GM12801 (cell line): Measurements from ENCODE around the gene THSD7A.

Experiments used
- TF ChIP-seq, protein P1 (sequence below): IDR thresholded peaks from one replicate; pipeline ENCODE4 v1.5.1; 2011; ENCODE audit warnings: control low read depth; ENCODE audit not compliant: insufficient read length; ENCODE audit errors: extremely low read depth

The THSD7A gene

DNA sequence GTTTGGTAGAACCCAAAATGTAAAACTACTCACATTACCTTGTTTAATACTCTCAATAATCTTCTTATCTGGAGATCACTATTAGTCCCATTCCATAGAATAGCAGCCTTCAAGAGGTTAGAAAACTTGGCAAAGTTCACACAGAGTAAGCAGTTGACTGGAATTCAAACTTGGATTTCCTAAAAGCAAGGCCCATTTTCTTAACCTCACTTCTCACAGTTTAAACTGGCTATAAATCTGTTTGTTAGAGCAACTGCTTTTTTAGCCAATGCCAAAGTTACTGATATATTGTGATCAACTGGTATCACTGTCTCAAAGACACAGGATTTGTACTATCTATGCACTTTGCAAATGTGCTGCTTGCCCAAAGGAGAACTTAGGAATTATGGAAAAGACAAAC, 230.2 kb downstream of the THSD7A start:
- TF ChIP-seq, protein P1, sequence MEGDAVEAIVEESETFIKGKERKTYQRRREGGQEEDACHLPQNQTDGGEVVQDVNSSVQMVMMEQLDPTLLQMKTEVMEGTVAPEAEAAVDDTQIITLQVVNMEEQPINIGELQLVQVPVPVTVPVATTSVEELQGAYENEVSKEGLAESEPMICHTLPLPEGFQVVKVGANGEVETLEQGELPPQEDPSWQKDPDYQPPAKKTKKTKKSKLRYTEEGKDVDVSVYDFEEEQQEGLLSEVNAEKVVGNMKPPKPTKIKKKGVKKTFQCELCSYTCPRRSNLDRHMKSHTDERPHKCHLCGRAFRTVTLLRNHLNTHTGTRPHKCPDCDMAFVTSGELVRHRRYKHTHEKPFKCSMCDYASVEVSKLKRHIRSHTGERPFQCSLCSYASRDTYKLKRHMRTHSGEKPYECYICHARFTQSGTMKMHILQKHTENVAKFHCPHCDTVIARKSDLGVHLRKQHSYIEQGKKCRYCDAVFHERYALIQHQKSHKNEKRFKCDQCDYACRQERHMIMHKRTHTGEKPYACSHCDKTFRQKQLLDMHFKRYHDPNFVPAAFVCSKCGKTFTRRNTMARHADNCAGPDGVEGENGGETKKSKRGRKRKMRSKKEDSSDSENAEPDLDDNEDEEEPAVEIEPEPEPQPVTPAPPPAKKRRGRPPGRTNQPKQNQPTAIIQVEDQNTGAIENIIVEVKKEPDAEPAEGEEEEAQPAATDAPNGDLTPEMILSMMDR: no peak

DNA sequence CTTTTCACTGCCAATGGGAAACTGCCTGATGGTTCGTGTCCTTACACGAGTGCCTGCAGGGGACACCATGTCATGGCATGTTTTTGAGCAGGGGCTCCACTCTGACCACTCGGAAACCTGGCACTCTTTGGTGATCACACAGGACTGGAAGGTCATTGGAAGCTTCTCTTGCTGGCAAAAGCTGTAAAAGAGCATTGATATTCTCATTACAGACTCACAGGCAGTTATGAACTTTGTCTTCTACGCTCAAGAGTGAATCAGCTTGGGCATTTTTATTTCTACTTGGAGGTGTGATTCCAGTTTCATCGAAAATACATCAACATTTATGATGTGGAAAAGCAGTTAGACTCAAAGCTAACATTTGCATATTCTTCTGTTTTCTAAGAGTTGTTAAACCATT, 238.7 kb downstream of the THSD7A start:
- TF ChIP-seq, protein P1: no peak

DNA sequence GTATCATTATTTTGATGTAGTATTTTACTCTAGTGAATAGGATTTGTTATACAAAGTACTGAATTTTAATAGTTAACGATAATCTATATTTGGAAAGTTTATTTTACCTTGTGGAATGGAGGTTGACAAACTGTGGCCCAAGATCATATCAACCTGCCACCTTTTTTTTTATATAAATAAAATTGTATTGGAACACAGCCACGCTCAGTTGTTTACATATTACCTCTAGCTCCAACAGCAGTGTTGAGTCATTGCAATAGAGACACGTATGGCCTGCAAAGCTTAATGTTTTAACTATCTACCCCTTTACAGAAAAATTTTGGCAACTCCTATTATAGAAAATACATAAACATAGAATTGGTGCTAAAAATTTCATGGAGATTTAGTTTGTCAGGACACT, 239.3 kb downstream of the THSD7A start:
- TF ChIP-seq, protein P1: no peak

DNA sequence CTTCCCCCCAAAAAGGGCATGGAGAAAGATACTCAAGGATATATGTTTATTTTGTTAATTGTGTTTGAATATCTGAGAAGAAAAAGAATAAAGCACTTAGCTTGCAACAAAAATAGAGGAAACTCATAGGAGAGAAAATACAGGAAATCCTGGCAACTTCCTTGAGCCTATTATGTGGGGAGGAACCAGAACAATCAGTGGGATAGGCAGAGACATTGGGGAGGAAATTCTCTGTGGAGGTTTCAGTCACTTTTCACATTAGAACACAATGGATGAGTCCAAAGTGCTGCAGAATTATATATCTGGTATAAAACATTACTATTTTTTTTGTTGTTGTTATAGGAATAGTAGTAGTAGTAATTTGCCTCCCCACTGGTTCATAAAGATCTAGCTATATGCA, 240.1 kb downstream of the THSD7A start:
- TF ChIP-seq, protein P1: no peak

DNA sequence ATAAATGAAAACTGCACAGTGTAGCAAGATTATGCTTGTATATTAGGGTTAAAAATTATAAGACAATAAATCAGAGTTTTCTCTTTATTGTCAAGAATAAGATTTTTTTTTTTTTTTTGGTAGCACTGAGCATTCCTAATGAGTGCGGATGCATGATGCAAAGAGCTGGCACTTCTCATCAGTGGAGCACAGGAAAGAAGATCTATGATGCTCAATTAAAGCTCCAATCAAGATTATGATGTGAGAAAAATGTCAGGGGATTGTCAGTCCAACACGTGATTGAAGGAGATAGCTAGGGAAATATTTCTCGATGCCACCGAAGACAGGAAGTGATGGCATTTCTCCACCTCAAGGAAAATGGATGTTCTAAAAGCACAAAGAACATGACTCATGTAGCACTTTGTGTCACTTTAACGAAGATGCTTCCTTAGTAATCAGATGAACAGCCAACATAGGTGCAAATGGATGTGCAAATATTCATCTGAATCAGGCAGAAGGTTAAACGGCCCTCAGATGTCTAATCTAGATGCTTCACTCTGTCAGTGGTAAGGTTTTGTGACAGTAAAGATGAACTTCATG, 240.9 kb downstream of the THSD7A start:
- TF ChIP-seq, protein P1: no peak

DNA sequence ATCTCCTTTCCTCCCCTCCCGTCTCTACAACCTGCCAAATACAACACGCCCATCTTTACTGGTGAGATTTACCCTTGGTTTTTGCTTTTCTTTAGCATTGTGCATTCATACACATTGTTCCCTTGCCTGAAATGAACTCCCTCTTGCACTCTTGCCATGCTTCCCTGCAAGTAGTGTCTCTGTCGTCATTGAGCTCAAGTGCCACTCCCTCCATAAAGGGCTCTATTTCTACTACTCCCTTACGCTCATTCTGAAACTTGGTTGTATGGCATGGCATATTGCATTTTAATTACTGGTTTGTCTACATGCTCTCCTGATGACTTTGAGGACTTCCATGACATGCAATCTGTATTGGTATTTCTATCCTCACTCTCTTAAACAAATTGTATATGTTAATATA, 242.7 kb downstream of the THSD7A start:
- TF ChIP-seq, protein P1: no peak

DNA sequence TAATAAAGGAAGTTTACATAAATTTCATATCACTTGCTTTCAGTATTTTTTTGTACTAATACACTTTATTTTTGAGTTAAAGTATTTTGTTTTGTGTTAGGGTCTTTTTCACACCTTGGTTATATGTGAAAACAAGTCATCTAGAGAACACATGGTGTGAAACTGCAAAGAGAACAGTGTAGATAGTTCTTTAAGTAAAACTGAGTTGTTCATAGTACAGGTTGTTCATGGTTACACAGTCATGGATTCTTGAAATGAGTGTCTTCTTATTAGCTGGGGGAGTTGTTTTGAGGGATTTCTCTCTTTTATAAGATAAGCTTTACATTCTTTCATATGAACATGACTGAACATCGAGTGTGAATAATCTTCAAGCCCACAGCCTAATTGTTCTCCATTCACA, 244.2 kb downstream of the THSD7A start:
- TF ChIP-seq, protein P1: no peak
